HG03066 (cell line): ENCODE data around the gene DOCK9.
"Not testable (repeated sequence)": the region's sequence is repeated elsewhere in the genome, so short reads cannot be mapped to it uniquely, and the experiment has no call there.

Experiments used
- ATAC-seq: cut with Tn5 transposase; IDR thresholded peaks from one replicate; pipeline ENCODE4 v1.9.1; 2021; ENCODE audit warnings: low read depth; ENCODE audit not compliant: unreplicated experiment

Gene DOCK9

DNA sequence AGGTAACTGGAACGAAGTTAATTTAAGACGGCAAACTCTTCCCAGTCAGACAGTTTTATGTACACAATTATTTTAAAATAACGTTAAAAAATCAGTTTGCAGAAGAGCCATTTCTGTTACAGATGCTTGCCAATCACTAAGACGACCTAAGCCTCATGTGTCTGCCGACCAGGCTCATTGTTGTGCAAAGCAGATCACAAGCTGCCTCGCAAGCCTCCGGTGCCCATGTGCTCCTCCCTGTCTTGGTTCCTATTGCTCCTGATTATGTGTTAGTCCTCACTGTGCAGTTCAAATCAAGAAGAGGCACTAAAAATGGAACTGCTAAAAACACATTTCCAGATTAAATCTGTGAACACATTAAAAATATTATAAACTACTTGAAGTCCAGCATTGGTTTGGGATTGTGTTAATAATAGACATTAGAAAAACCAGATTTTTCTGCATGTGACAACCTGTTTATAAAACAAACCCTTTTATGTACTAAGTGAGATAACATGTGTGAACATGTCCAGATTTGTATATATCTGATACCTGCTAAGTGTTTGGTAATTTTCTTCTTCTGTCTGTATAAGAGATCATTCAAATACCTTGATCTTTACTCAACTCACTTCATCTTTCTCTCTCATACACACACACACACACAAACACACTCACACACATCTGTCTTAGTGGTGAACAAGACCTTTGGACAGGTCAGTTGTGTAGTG lies 143.5 kb downstream of the DOCK9 start:
- no peak for ATAC-seq

DNA sequence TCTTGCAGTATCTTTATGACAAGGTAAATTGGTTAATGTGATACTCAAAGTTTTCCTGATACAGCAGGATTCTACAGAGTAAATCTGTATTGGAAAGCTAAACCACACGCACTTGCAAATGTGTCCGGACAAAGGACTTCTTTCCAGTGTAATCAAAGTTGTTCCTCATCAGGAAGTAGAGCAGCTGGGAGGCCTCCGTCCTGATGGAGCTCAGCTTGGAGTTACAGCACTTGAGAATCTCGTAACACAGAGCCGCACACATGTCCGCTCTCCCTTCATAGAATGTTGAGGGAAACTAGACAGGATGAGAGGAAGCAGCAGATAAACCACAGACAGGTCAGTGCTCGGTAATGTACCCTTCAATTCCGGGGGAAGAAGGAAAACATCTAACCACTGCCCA lies 146.6 kb downstream of the DOCK9 start:
- ATAC-seq: no peak

DNA sequence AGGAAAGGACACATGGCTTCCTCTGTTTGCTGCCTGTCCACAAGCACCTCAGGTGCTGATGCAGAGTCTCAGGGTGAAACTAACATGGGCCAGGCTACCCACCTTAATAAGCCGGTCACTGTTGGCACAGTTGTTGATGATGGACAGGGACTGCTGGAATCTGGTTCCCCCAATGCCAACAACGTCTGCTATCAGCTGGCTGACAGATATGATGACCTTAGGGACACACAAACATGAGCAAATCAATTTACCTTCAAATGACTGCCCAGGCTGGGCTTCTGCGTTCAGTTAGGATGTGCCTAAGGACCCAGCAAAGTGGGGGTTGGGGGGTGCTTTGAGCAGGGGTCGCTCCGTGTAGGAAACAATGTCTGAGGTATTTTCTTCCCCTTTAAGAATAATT lies 148.3 kb downstream of the DOCK9 start:
- ATAC-seq: no peak

DNA sequence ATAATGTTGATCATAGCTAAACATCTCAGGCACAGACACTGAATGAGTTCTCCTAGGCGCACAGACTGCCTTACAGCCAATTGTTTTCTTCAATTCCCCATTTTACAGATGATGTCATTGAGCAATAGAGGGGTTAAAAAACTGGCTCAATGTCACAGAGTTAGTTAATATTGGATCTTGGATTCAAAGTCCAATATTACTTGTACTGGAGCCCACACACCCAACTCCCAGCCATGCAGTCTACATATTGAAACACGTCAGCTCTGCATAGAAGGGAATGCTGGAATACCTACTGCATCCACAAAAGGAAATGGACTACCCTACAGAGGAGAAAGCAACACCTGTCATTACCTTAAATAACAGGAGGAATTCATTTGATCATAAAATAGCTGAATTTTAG lies 149.2 kb downstream of the DOCK9 start:
- ATAC-seq: no peak

DNA sequence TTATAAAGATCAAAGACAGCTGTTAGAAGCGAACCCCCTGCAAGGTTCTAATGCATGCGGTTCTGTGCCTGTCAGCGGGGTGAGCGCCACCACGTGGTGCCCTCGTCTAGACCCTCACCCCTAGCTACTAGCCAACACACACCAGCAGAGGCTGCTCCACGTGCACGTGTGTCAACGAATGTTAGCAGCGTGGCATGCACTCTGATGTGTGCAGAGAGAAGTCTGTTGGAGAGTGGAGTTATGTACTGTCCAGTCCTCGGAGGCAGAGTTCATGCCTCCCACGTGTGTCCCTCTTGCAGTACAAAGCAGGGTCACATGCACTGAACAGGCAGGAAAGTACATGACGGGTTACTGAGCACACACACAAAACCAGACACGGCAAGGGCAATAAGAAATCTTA lies 150.4 kb downstream of the DOCK9 start:
- no peak for ATAC-seq

DNA sequence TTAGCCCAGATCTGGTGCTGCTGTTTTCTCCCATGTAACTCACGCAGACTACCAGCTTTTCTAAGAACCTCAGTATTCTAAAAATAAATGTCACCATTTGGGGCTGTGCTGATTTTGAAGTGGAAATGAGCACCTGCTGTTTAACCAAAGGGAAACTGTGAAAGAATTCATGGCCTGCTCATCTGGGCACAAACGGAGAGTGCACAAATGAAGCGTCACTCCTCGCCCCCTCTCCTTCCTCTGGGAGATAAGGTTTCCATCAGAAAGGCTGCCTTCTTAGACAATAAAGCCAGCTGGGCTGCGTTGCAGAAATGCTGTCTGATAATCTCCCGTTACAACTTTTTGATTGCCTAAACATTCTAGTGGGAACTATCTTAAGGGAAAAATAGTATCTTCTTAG lies 151.7 kb downstream of the DOCK9 start:
- ATAC-seq: no peak

DNA sequence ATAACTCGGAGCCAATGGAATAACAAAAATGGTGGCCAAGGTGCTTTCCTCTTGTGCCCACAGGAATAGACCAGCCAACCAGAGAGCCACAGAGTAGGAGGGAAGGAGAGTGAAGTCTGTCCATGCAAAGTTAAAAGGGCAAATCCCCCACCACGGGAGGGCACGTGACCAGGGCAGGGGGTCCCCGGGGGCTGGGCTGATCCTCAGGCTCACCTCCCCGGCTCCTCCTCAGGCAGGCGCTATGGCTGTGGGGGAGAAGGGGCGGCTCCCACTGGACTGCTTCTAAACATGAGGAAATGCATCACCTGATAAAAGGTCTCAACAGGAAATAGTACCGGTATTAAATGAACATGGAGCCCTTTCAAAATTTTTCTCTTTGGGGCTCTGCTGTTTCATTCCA lies 152.2 kb downstream of the DOCK9 start:
- no peak for ATAC-seq

DNA sequence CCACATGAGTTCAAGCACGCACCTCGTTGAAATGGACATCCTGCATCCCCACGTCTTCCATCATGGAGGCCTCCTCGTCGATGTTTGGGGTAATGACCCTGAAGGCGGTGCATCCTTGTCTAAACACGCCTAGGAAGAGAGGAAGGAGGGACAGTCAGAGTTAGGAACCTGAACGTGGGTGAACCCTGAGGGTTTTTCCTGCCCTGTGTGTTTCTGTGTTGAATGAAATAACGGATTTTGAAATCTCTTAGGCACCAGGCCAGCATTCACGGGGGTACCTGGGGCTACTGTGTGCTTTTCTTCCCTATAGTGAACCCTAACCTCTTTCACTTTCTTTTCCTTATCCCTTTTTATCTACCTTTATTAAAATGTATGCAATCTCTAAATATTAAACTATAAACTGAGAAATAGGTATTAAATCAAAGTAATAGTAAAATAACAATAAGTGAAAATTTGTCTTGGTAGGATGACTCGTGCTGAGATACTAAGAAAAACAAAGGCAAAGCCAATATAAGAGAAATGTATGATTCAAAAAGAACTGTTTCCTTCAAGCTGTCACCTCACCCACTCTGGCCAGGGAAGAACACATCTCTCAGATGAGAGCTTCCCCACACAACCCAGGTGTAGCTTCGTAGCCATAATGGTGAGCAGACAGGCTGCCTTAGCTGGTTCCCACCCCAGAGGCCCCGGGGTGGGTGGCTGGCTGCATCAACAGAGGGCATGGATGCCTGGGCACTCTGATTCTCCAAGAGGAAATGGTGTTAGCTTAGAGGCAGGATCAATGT lies 153.3 kb downstream of the DOCK9 start:
- ATAC-seq: no peak

DNA sequence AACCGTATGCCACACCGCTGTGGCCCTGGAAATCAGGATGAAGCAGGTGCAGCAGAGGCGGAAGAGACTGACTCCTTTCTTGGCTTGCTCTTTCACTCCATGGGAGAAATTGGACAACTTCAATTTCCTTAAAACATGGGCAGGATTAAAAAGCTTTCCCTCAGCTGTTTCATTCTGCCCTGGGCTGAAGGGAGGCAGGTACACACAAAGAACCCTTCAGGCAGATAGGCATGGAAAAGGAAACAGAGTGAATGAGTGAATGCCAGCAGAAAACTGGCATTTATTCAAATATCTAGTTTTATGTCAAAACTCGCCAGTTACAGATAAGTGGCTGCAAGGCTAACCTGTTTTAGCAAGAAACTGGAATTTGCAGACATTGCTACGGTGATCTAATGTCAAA lies 154.4 kb downstream of the DOCK9 start:
- no peak for ATAC-seq

DNA sequence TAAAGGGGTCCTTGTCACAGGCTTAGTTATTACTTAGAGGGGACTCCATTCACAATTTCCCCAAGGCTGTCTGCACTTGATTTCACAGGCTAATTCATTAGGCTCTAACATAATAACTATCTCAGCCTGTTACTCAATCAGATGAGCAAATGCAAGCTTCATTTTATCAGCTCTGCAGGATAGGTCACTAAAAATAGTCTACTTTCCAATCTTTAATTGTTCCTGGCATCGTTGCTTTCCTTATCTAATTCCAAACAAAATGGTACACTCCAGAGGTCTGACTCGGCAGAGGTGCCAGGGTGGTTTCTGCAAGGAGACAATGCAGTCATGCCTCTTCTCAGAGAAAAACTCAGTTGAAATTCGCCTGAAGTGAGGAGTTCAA lies 155.6 kb downstream of the DOCK9 start:
- ATAC-seq: no peak

DNA sequence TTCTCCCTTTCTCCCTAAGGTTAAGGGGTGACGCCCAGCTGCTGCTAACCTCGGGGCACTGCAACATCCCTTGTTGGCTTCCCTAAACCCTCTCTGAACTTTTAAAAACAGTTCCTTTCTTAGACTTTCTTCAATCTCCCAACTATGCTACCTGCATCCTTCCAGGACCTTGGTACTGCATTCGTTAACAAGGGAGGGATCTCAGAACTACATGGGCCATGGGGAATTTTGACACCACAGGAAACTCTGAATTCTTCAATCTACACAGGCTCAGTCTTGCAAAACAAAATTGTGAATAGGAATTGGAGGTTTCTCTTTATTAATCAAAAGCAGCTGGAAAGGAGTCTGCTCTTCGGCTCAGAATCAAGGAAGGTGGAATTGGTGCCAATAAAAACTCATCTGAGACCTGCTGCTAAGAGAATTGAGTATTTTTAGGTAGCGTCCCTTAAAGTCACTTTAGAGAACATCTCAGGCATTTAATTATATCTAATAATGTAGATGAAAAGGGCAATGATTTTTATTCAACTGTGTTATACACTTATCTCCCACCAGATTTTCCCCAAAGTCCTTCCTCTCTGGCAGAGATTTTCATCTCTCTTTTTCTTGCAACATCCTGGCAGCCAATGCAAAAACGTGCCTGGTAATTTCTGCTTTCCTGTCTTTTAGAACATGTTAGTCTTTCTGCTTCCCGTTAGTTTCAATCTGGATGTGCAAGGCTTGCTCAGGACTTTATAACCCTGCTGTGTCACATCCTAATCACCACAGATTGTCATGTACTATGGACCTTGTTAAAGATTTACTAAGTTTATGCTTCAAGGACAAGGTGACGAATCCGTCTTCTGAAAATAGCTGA lies 156.3 kb downstream of the DOCK9 start:
- no peak for ATAC-seq

DNA sequence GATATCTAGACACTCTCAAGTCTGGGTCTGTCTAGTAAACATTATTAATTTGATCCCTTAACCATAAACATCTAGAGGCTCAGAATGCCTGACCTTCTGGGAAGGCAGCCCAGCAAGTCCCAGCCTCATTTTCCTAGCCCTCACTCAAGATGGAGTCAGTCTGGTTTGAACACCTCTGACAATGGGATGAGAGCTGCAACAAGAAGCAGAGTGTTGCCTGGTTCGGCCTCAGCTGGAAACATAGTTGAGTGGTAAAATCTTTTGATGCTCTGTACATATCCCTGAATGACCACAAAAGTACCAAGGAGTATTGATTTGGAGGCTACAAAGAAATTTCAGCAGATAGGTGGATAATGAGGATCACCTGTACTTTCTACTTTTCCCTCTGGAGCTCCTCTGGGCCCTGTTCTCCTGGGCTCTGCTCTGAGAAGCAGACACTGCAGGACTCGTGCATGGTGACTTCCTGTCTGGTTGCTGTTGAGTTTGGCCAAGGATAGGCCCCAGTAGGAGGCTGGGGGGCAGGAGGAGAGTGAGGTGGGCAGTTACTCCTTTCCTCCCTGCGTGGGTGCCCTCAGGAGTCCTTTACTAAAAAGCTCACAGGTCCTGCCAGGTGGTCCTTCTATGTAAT lies 157.0 kb downstream of the DOCK9 start:
- ATAC-seq: no peak

DNA sequence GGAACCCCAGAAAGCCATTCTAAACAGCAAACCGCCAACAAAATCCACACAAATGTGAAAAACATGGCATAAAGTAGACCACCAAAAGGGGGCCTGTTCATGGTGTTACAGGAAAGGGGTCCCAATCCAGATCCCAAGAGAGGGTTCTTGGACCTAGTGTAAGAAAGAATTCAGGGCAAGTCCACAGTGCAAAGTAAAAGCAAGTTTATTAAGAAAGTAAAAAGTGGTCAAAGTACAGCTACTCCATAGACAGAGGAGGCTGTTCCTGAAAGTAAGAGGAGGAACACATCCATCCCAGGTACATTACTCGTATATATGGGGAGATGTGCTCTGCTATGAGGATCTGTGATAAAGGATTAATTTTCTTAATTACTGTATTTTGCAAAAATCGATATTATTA lies 157.6 kb downstream of the DOCK9 start:
- no peak for ATAC-seq

DNA sequence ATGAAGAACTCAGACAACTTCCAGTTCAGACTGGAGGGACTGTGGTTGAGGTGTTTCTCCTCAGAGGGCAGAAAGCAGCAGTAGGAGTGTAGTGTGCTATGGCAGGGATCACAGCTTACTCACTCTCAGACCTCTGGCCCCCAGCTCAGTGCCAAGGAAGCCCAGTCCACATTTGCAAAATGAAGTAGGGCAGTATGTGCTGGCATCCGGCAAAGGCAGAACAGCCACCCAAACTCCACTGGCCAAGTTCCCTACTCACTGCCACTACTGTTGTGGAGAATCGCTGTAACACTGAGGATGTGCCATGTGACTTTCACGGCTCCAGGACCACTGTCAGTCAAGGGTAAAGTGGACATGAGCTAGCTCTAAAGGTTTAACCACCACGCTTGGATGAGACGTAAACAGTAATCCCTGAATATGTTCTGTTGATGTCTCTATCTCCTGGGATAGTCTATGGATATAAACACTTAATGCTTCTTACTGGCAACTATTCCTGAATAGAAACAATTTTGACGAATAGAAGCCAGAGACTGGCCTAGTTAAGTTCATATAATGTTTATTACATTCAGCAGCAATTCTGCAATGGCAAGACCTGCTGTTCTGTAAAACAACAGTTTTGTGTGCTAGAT lies 158.4 kb downstream of the DOCK9 start:
- no peak for ATAC-seq

DNA sequence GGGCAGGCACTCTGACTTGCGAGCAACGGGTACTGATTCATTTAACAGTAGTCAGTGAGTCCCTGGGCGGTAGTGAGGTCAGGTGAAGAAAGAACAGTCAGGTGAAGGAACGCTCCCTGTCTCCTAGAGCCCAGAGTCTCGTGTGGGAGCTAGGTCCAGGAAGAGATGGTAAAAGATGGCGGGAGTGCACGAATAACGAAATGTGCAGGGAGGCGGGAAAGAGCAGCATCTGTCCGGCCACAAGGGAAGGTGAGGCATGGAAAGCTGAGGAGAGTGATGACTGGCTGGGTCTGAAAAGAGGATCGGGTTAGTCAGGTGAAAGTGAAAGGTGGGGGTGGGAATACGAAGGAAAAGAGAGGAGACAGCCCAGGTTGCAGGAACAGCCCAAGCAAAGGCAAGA lies 161.5 kb downstream of the DOCK9 start:
- ATAC-seq: no peak

DNA sequence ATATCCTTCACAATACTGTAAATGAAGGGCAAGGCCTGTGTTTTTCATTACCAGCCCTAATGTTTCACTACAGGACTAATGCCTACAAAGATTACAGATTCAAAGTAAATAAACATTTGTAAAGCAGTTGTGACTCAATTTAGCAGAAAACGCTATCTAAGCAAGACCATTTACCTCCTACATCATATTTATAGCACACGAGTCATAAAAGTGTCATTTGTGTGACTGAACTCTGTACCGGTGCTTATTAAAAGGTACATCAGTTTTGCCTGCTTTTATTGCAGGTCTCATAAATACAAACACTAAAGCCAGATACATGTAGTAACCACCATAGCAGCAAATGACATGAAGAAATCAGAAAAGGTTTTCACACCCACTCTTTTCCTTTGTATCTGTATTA lies 163.9 kb downstream of the DOCK9 start:
- no peak for ATAC-seq

DNA sequence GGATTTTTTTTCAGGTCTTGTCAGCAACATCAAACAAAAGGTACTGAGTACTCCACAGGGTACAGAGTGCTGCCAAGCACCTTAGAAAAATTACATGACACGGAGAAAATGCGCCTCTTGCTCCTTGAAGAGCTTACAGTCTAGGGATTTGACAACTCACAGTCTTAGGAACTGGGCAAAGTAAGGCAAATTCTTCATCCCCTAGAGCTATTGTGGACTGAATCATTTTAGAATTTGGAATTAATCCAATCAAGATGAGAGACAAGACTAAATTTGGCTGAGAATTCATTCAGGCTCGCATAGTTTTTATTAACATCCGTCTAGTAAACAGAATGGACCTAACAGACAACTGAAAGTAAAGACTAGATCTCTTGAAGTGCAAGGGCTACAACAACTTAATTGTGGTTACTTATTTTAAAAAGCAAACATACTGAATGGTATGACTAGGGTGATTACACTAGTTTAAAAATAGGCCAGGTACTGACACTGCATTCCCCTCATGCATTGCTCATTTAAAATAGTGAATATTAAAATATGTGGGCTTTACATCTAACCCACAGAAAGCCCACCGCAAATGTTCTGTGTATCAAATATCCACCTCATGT lies 165.6 kb downstream of the DOCK9 start:
- ATAC-seq: not testable (repeated sequence)

DNA sequence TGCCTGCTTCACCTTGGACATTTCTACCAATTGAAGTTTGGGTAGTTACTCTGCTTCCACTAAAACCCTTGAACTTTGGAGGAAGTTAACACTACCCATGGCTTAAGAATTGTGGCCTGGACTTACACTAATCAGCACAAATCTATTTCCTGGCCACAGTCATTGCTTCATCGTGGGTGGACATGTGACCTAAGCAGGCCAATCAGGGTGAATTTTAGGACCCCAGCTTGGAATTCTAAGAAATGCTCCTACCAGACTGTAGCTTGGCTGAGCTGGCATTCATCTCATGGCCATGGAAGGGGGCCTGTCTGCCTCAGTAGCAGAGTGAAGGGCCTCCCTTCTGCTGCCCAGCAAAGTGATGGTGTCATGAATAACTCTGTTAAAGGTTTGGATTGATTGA lies 167.1 kb downstream of the DOCK9 start:
- ATAC-seq: no peak

DNA sequence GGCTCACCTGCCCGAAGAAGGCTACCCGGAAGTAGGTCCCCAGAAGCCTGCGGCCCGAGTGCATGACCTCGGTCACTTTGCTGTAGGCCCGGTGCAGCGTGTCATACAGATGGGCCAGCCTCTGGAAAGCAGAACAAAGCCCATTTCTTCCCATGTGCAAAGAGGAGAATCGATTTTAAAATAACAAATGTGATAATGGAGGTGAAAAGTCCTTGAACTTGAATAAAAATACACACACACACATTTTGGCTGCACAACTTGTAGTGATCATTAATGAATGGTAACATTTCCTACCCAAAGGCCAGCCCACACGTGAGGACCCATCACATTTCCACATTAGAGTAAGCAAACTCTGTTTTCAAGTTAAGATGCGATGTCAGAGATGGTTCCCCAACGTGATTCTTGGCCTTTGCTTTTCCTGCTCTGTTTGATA lies 168.5 kb downstream of the DOCK9 start:
- no peak for ATAC-seq

DNA sequence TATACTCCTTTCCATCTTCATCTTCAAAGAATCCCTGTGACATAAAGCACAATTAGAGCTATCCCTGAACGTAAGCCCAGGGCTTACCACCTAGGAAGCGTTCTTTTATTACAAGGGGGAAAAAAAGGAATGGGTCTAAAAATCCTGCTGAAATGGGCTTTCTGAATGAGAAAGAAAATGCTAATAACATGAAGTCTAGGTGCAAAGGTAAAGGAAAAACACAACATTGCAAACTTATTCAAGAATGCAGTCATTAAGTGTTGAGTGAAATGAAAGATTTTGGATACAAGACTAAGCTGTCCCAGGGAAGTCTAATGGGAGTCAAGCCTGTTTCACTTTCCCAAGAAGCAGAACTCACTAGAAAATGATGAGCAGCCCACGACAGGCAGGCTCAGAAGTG lies 170.1 kb downstream of the DOCK9 start:
- no peak for ATAC-seq
